Measurements from ENCODE around the gene POLG2. TPM values are rescaled to one million over a fixed set of nuclear protein-coding genes. Genes with fewer than 3 reads are reported as not detected.

The POLG2 gene
- total and polyA plus RNA-seq, 9 of the 15 experiments (the other 6 are each of a cell fraction or from before 2014, with no cell fraction given), result 13.4 to 44.8 (median 37.0) TPM

DNA sequence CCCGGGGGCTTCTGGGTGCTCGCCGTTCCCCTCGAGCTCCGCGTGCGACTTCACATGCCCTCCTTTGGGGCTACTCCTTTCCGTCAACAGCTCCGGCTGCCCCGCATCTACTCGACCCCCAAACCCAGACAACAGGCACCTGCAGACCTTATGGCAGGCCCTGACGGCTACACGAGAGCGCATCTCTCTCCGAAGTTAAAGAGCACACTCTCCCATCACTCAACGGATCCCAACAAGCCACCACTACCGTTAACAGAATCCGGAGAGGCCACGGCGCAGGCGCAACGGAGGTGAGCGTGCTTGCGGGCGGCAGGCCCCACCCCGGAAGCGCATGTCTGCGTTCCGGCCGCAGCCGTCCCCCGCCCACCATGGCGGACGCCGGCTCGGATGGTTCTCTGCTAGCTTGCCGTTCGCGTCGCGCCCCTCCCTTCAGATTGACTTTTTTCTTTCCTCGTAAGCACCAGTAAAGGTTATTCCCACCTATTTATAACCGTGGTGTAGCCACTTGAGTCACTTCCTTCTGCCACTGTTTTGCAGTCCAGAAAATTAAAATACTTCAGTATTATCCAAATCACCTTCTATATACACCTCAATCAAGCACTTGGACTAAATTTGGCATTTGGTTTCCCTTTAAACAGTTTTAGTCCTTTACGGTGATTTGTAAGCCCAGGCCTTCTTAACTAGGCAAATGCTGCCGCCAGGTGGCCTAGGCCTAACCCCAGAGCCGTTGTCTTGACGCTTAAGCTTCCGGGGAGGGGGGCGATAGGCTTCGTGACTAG lies at the start of gene POLG2 (continued):
- TF ChIP-seq RNF219 (CRISPR knock-in tag; IDR thresholded peaks at IDR 0.05), result 0 out of 2 replicates have a peak, but pooled peaks have one; percentile 62
- TF ChIP-seq SMAD2 (IDR thresholded peaks at IDR 0.05; ENCODE audit: low read depth, low read length), result no peak
- TF ChIP-seq POLR2A (conservative IDR thresholded peaks at IDR 0.05), result peak; percentile 94
- TF ChIP-seq, protein P1, sequence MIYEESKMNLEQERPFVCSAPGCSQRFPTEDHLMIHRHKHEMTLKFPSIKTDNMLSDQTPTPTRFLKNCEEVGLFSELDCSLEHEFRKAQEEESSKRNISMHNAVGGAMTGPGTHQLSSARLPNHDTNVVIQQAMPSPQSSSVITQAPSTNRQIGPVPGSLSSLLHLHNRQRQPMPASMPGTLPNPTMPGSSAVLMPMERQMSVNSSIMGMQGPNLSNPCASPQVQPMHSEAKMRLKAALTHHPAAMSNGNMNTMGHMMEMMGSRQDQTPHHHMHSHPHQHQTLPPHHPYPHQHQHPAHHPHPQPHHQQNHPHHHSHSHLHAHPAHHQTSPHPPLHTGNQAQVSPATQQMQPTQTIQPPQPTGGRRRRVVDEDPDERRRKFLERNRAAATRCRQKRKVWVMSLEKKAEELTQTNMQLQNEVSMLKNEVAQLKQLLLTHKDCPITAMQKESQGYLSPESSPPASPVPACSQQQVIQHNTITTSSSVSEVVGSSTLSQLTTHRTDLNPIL (CRISPR knock-in tag; IDR thresholded peaks at IDR 0.05), result 0 out of 2 replicates have a peak, but pooled peaks have one; percentile 52
- TF ChIP-seq, protein P2, sequence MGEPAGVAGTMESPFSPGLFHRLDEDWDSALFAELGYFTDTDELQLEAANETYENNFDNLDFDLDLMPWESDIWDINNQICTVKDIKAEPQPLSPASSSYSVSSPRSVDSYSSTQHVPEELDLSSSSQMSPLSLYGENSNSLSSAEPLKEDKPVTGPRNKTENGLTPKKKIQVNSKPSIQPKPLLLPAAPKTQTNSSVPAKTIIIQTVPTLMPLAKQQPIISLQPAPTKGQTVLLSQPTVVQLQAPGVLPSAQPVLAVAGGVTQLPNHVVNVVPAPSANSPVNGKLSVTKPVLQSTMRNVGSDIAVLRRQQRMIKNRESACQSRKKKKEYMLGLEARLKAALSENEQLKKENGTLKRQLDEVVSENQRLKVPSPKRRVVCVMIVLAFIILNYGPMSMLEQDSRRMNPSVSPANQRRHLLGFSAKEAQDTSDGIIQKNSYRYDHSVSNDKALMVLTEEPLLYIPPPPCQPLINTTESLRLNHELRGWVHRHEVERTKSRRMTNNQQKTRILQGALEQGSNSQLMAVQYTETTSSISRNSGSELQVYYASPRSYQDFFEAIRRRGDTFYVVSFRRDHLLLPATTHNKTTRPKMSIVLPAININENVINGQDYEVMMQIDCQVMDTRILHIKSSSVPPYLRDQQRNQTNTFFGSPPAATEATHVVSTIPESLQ (CRISPR knock-in tag; IDR thresholded peaks at IDR 0.05), result 0 out of 2 replicates have a peak, but pooled peaks have one; percentile 49
- TF ChIP-seq NRF1 (conservative IDR thresholded peaks at IDR 0.05 in 1 of 2, IDR thresholded peaks at IDR 0.05 in 1 of 2), result peak; percentile 98
- peak; percentile 25; the same call in 1 of the 2 replicates for TF ChIP-seq ZNF830 (CRISPR knock-in tag; IDR thresholded peaks at IDR 0.05)
- TF ChIP-seq ZNF324 (CRISPR knock-in tag; IDR thresholded peaks at IDR 0.05), result 0 out of 2 replicates have a peak, but pooled peaks have one; percentile 48
- TF ChIP-seq, protein P3, sequence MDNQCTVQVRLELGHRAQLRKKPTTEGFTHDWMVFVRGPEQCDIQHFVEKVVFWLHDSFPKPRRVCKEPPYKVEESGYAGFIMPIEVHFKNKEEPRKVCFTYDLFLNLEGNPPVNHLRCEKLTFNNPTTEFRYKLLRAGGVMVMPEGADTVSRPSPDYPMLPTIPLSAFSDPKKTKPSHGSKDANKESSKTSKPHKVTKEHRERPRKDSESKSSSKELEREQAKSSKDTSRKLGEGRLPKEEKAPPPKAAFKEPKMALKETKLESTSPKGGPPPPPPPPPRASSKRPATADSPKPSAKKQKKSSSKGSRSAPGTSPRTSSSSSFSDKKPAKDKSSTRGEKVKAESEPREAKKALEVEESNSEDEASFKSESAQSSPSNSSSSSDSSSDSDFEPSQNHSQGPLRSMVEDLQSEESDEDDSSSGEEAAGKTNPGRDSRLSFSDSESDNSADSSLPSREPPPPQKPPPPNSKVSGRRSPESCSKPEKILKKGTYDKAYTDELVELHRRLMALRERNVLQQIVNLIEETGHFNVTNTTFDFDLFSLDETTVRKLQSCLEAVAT (IDR thresholded peaks at IDR 0.05), result peak in 1 of 2 experiments; percentile 52; a peak in 1 of 4 replicates
- TF ChIP-seq TEAD1 (CRISPR knock-in tag; IDR thresholded peaks at IDR 0.05), result peak; percentile 74 to 89
- TF ChIP-seq MBD2 (IDR thresholded peaks at IDR 0.05; ENCODE audit: borderline replicate concordance, low read depth), result no peak
- TF ChIP-seq BCLAF1 (IDR thresholded peaks at IDR 0.05; ENCODE audit: borderline replicate concordance in 1 of 2, control insufficient read depth in 1 of 2, low read depth in 2 of 2, low read length in 1 of 2), result peak; percentile 17 to 45; a peak in 1 of 4 replicates
